PC-9 (cell line): ENCODE data around the gene FBLN2.

Experiments used
- EZH2 ChIP-seq: fragments of 200-600 bp; sonication (generic); IDR thresholded peaks from 2 replicates; pipeline ENCODE4 v1.8.0; 2017; ENCODE audit warnings: antibody characterized with exemption, low read depth
- TF ChIP-seq, protein P1 (sequence below): fragments of 200-600 bp; sonication (generic); conservative IDR thresholded peaks from 2 replicates; pipeline ENCODE4 v1.6.1; 2017; ENCODE audit warnings: mixed run types, antibody characterized with exemption, mild to moderate bottlenecking, moderate library complexity

DNA sequence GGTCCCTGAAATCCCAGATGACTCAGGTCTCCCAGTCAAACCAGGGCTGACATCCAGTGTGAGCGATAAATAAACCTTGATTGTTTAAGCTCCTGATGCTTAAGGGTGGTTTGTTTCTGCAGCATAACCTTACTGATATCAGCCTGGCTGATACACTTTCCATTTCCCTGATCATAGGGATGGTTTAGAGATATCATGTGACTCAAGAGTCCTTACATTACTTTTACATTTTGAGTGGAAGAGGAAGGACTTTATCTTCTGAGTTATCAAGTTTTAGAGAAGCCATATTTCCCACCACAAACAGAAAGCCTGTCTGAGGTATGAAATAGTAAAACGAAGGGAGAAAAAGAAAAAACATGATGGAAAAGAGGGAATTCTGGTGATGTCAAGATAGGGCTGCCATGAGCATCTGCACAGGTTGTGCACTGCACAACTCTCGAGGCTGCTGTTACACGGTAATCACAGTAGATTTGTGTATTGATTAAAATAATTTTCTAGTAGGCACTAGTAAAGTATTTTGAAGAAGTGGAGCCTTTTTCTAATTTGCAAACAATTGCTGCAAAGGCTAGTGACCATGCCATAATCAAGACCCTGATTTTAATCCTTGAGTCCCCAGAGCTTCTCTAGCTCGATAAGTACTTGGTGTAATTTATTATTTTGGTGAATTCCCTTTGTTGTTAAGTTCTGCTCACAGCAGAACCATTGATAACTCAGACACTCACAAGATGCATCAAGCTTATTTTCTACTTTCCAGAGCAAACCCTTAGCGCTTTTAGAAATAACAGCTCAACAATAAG is 34.1 kb upstream of the FBLN2 start:
- TF ChIP-seq, protein P1, sequence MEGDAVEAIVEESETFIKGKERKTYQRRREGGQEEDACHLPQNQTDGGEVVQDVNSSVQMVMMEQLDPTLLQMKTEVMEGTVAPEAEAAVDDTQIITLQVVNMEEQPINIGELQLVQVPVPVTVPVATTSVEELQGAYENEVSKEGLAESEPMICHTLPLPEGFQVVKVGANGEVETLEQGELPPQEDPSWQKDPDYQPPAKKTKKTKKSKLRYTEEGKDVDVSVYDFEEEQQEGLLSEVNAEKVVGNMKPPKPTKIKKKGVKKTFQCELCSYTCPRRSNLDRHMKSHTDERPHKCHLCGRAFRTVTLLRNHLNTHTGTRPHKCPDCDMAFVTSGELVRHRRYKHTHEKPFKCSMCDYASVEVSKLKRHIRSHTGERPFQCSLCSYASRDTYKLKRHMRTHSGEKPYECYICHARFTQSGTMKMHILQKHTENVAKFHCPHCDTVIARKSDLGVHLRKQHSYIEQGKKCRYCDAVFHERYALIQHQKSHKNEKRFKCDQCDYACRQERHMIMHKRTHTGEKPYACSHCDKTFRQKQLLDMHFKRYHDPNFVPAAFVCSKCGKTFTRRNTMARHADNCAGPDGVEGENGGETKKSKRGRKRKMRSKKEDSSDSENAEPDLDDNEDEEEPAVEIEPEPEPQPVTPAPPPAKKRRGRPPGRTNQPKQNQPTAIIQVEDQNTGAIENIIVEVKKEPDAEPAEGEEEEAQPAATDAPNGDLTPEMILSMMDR = no peak
- no peak for TF ChIP-seq EZH2
